GM19023 (cell line): ENCODE measurements around the gene KAT8.

Source experiments
- ATAC-seq: cut with Tn5 transposase; IDR thresholded peaks from one replicate; pipeline ENCODE4 v1.9.1; 2021; ENCODE audit warnings: mild to moderate bottlenecking, moderate library complexity; ENCODE audit not compliant: unreplicated experiment

KAT8 gene

GRCh38 chr16:31106509-31107464 lies 10.7 kb upstream of the KAT8 start:
- no peak for ATAC-seq

- peak; percentile 56 for ATAC-seq
Measured at GRCh38 chr16:31107465-31107867, 10.0 kb upstream of the KAT8 start.

- peak; percentile 83 for ATAC-seq
Measured at GRCh38 chr16:31108035-31108793, 9.2 kb upstream of the KAT8 start, which contains the start of gene BCKDK. TSS of gene BCKDK (plus strand) at chr16:31108386. CDS start at chr16:31109224, 838 bp downstream.

DNA sequence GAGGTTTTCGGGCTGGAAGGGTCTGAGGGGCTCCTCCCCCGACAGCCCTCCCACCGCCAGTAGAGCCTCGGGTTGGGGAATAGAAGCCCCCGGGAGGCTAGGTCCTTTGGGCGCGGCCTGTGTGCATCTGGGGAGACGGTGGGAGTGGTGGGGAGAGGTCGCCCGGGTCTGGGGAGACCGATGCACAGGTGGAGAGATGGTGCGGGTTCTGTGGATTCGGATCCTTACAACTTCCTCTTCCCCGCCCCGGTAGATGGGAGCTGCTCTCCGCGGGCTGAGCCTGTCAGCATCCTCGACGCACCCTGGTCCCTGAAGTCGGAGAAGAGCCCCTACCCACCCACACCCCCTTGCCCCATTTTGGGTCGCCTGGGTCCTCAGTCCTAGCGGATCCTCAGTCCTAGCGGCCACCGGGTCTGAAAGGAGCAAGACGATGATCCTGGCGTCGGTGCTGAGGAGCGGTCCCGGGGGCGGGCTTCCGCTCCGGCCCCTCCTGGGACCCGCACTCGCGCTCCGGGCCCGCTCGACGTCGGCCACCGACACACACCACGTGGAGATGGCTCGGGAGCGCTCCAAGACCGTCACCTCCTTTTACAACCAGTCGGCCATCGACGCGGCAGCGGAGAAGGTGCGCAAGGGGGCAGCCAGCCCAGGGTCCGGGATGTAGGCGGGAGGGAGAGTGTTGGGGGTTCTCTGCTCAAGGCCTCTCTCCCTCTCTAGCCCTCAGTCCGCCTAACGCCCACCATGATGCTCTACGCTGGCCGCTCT lies 8.5 kb upstream of the KAT8 start:
- no peak for ATAC-seq

DNA sequence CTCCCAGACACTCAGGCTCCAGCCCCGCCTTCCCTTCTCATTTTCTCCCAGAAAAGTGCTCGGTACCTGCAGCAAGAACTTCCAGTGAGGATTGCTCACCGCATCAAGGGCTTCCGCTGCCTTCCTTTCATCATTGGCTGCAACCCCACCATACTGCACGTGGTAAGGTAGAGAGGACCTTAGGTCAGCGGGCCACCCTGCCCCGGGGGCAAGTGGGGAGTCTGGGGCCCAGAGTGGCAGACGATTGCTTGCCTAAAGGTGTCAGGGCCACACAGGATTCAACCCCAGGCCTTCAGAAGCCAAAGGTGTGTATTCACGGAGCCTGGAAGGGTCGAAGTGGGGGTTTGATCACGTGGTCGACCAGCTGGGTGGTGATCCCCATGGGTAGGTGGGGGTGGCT lies 7.8 kb upstream of the KAT8 start:
- no peak for ATAC-seq

GRCh38 chr16:31110106-31111034 lies 7.1 kb upstream of the KAT8 start:
- ATAC-seq = no peak

DNA sequence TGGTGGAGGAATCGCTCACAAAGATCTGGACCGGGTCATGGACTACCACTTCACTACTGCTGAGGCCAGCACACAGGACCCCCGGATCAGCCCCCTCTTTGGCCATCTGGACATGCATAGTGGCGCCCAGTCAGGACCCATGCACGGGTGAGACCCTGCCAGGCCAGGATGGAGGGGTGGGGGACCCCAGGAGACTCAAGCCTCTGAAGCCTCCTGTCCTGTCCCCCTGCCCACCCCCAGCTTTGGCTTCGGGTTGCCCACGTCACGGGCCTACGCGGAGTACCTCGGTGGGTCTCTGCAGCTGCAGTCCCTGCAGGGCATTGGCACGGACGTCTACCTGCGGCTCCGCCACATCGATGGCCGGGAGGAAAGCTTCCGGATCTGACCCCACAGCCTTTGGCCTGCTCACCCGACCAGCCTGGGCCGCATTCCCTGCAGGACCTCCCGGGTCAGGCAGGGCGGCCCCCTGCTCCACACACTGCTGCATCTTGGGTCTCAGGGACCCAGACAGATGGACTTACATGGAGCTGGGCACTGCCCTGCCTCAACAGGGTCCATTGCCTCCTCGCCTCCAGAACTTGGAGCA lies 5.5 kb upstream of the KAT8 start:
- no peak for ATAC-seq

- no peak for ATAC-seq
Measured at GRCh38 chr16:31112711-31113110, 4.8 kb upstream of the KAT8 start.

GRCh38 chr16:31113121-31114120 lies 4.0 kb upstream of the KAT8 start:
- no peak for ATAC-seq

GRCh38 chr16:31114468-31114867 lies 3.0 kb upstream of the KAT8 start:
- no peak for ATAC-seq

GRCh38 chr16:31118223-31119155 lies 1.0 kb downstream of the KAT8 start:
- no peak for ATAC-seq

DNA sequence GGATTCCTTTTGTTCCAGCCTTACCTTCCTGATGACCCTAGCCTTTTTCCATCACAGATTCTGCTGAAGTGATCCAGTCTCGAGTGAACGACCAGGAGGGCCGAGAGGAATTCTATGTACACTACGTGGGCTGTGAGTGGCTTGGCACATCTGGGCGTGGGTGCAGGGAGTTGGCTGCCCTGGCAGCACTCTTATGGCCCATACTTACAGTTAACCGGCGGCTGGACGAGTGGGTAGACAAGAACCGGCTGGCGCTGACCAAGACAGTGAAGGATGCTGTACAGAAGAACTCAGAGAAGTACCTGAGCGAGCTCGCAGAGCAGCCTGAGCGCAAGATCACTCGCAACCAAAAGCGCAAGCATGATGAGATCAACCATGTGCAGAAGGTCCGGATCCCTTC lies 2.7 kb downstream of the KAT8 start:
- no peak for ATAC-seq

DNA sequence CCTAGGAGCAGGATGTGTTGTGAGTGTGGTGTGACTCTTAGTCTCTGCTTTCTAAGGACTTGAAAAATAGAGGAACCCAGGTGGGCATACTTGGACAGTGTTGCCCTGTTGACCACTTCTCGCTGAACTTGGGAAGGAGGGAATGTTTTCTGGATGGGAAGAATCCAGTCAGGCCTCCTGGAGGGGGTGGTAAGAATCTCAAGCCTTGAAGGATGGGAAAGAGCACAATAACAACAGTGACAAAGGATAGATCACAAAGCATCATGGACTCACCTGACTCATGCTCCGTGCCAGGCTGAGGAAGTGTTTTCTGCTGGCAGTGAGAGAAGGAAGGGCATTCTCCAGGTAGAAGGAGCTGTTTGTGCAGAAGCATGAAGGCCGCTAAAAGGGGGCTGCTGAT lies 8.4 kb downstream of the KAT8 start:
- ATAC-seq = no peak

GRCh38 chr16:31127182-31127581 lies 9.7 kb downstream of the KAT8 start:
- ATAC-seq = no peak

GRCh38 chr16:31128711-31129567 lies 11.5 kb downstream of the KAT8 start:
- ATAC-seq = no peak

DNA sequence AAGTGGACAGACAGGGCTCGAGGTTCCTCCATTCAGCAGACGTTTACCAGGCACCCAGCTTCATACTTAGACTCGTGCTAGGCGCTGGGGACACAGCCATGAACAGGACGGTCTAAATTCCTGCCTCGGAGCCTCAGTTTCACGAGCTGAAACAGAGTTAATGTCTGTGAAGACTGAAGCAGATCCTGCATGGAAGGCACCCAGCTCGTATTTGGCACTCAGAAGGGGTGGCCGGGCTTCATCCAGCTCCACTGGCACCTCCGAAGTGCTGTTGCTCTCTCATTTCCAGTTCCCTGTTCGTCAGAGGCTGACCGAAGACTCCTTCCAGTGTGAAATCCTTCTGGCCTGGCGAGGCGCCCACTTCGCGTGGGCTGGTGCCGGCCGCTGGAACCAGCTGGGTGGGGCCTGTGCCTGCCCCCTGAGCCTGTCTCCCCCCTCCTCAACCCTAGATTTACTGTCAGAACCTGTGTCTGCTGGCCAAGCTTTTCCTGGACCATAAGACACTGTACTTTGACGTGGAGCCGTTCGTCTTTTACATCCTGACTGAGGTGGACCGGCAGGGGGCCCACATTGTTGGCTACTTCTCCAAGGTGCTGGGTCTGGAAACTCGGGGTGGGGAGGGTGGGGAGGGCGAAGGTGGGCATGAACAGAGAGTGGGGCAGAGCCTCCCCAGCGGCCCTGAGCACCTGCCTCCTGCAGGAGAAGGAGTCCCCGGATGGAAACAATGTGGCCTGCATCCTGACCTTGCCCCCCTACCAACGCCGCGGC lies 12.3 kb downstream of the KAT8 start:
- no peak for ATAC-seq
